ENCODE measurements around the gene ACADSB.

DNA sequence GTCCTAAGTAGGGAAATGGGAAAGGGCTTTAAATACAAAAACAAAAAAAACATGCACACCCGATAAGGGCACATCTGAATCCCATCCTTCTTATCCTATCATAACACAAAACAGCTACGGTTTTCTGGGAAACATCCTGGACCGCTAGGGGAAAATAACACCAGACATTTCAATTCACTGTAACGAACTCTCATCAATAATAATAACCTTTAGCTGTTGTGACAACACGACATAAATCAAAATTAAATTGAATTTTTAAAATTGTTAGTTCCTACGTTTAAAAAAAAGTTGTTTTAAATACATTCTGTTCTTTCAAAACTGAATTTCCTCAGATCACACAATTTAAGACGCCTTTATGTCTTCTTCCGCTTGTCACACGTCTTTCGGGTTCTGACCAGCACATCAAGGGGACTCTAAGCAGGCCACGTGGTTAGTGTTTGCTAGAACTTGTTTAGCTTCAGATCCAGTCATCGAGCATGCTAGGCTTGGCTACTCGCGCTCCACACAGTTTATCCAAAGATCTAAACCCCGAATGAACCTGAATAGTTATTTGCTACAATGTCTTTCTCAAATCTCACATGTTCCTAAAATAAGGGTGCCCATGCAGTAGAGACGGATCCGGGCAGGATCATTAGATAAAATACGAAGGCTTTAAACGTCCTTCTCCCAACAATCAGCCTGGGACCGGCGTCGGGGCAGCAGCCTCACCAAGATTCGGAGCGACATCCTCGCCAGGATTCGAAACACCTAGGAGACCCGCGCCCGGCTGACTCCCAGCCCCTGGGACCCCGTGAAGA, 1.1 kb upstream of the ACADSB start:
- TF ChIP-seq CTCF (IDR thresholded peaks at IDR 0.05) (peak in 1 of 6 experiments; percentile 11), POLR2A (IDR thresholded peaks at IDR 0.05) (peak in 1 of 4 donors; percentile 19)
